Measurements from ENCODE around the gene KREMEN2.

KREMEN2 gene

GRCh38 chr16:2976201-2976600 is 12.1 kb downstream of the KREMEN2 start:
- no peak overlapping the region for H3K4me3 ChIP-seq (ENCODE audit: low read depth, low read length)
- no peak for TF ChIP-seq CTCF (IDR thresholded peaks at IDR 0.05; ENCODE audit: borderline replicate concordance, insufficient read depth, low read depth, low read length)

GRCh38 chr16:2976673-2977072 is 12.6 kb downstream of the KREMEN2 start:
- no peak for TF ChIP-seq CTCF (IDR thresholded peaks at IDR 0.05; ENCODE audit: borderline replicate concordance, insufficient read depth, low read depth, low read length)
- no peak overlapping the region for H3K4me3 ChIP-seq (ENCODE audit: low read depth, low read length)

GRCh38 chr16:2977440-2977839 is 13.4 kb downstream of the KREMEN2 start:
- no peak overlapping the region for H3K4me3 ChIP-seq (ENCODE audit: low read depth, low read length)
- TF ChIP-seq CTCF (IDR thresholded peaks at IDR 0.05; ENCODE audit: borderline replicate concordance, insufficient read depth, low read depth, low read length) = no peak

GRCh38 chr16:2979669-2980226 is 15.7 kb downstream of the KREMEN2 start:
- peak overlapping the region; percentile 93 for H3K4me3 ChIP-seq (ENCODE audit: low read depth, low read length)
- no peak for TF ChIP-seq CTCF (IDR thresholded peaks at IDR 0.05; ENCODE audit: borderline replicate concordance, insufficient read depth, low read depth, low read length)

- TF ChIP-seq CTCF (IDR thresholded peaks at IDR 0.05; ENCODE audit: borderline replicate concordance, insufficient read depth, low read depth, low read length) = no peak
- H3K4me3 ChIP-seq (ENCODE audit: low read depth, low read length) = peak within 1 kb of the TSS; percentile 93
Observed at GRCh38 chr16:2980227-2981176, 16.4 kb downstream of the KREMEN2 start, which contains the start of gene PKMYT1. Gene PKMYT1, minus strand, starts transcription at chr16:2980446. Its CDS starts 789 bp downstream, at chr16:2979657.

- TF ChIP-seq CTCF (IDR thresholded peaks at IDR 0.05; ENCODE audit: borderline replicate concordance, insufficient read depth, low read depth, low read length) = no peak
- peak overlapping the region; percentile 93 for H3K4me3 ChIP-seq (ENCODE audit: low read depth, low read length)
Observed at GRCh38 chr16:2981177-2981898, 17.3 kb downstream of the KREMEN2 start.

Measured in GM12875 (cell line).